Activated gamma-delta T cell (primary cell): ENCODE data around the gene HERC3.

Source experiments
- DNase-seq: peaks from one replicate; lab custom pipeline; 2025; lab: John Stamatoyannopoulos, UW

Gene HERC3

GRCh38 chr4:88660446-88661294 is 68.4 kb downstream of the HERC3 start:
- DNase-seq: no peak

GRCh38 chr4:88661739-88662138 is 69.5 kb downstream of the HERC3 start:
- DNase-seq: no peak

- no peak for DNase-seq
Measured at GRCh38 chr4:88672987-88673386, 80.7 kb downstream of the HERC3 start.

- no peak for DNase-seq
Measured at GRCh38 chr4:88673886-88674285, 81.6 kb downstream of the HERC3 start.

GRCh38 chr4:88674565-88674964 is 82.3 kb downstream of the HERC3 start:
- DNase-seq: no peak

- DNase-seq: no peak
Measured at GRCh38 chr4:88674979-88675378, 82.7 kb downstream of the HERC3 start.

- DNase-seq: no peak
Measured at GRCh38 chr4:88675543-88675942, 83.3 kb downstream of the HERC3 start.

GRCh38 chr4:88681209-88681608 is 88.9 kb downstream of the HERC3 start:
- DNase-seq: no peak

- no peak for DNase-seq
Measured at GRCh38 chr4:88690355-88690754, 98.1 kb downstream of the HERC3 start.

- DNase-seq: no peak
Measured at GRCh38 chr4:88693792-88694191, 101.5 kb downstream of the HERC3 start.

- no peak for DNase-seq
Measured at GRCh38 chr4:88696630-88697029, 104.3 kb downstream of the HERC3 start.

- peak; percentile 0 for DNase-seq
Measured at GRCh38 chr4:88697141-88697540, 104.9 kb downstream of the HERC3 start.

- DNase-seq: peak; percentile 66
Measured at GRCh38 chr4:88697588-88698329, 105.5 kb downstream of the HERC3 start, which contains the start of gene NAP1L5. TSS of gene NAP1L5 (minus strand) at chr4:88697829. CDS start at chr4:88697754, 75 bp downstream.

- DNase-seq: no peak
Measured at GRCh38 chr4:88698519-88698918, 106.2 kb downstream of the HERC3 start.

GRCh38 chr4:88702782-88703181 is 110.5 kb downstream of the HERC3 start:
- no peak for DNase-seq

GRCh38 chr4:88705223-88705622 is 112.9 kb downstream of the HERC3 start:
- no peak for DNase-seq

- no peak for DNase-seq
Measured at GRCh38 chr4:88705805-88706492, 113.7 kb downstream of the HERC3 start.

- DNase-seq: no peak
Measured at GRCh38 chr4:88706574-88706973, 114.3 kb downstream of the HERC3 start.

GRCh38 chr4:88709989-88710388 is 117.7 kb downstream of the HERC3 start:
- DNase-seq: no peak

- DNase-seq: no peak
Measured at GRCh38 chr4:88713782-88714181, 121.5 kb downstream of the HERC3 start.

GRCh38 chr4:88718098-88718497 is 125.8 kb downstream of the HERC3 start:
- no peak for DNase-seq

GRCh38 chr4:88719381-88719780 is 127.1 kb downstream of the HERC3 start:
- DNase-seq: no peak
